Liver (tissue), 9 donors: ENCODE measurements around the gene LRMDA. TPM values are rescaled to one million over a fixed set of nuclear protein-coding genes. Genes with fewer than 3 reads are reported as not detected.

Experiments
- DNase-seq: peaks from one replicate; pipeline ENCODE4 v3.0.0-alpha.2; 2017; ENCODE audit warnings: low spot score
- H3K27ac ChIP-seq, 2 donors: one replicate each; pipeline ENCODE4 v1.7.0; 2013; ENCODE audit warnings: inconsistent platforms in 2 of 2, low read length in 2 of 2, control low read depth in 1 of 2, low read depth in 1 of 2, mild to moderate bottlenecking in 1 of 2
- H3K27me3 ChIP-seq, 4 donors: one replicate each; pipeline versions ENCODE4 v1.6.1 to v1.7.0; 2013; ENCODE audit warnings: low read length in 3 of 4, inconsistent platforms in 1 of 4, mild to moderate bottlenecking in 1 of 4, moderate library complexity in 1 of 4; ENCODE audit not compliant: control insufficient read depth in 4 of 4, insufficient read depth in 4 of 4
- H3K36me3 ChIP-seq, 4 donors: one replicate each; pipeline versions ENCODE4 v1.6.1 to v1.7.0; 2013; ENCODE audit warnings: low read length in 3 of 4, mild to moderate bottlenecking in 3 of 4, low read depth in 1 of 4, moderate library complexity in 1 of 4; ENCODE audit not compliant: control insufficient read depth in 4 of 4, insufficient read depth in 3 of 4
- H3K4me1 ChIP-seq, 4 donors: one replicate each; pipeline versions ENCODE4 v1.6.1 to v1.7.0; 2013; ENCODE audit warnings: low read length in 3 of 4, mild to moderate bottlenecking in 3 of 4, moderate library complexity in 1 of 4; ENCODE audit not compliant: control insufficient read depth in 4 of 4, insufficient read depth in 4 of 4
- H3K4me3 ChIP-seq, 3 donors: one replicate each; pipeline versions ENCODE4 v1.6.1 to v1.7.0; 2013; ENCODE audit warnings: low read length in 3 of 3, control low read depth in 1 of 3, low read depth in 1 of 3, mild to moderate bottlenecking in 1 of 3
- H3K9ac ChIP-seq, 2 donors: one replicate each; pipeline ENCODE4 v1.7.0; 2013; ENCODE audit warnings: low read length in 2 of 2, mild to moderate bottlenecking in 2 of 2, moderate library complexity in 2 of 2, control low read depth in 1 of 2, low read depth in 1 of 2
- H3K9me3 ChIP-seq, 4 donors: one replicate each; pipeline versions ENCODE4 v1.6.1 to v1.7.0; 2013; ENCODE audit warnings: low read length in 3 of 4; ENCODE audit not compliant: control insufficient read depth in 4 of 4
- EGR1 ChIP-seq, 2 donors: IDR thresholded peaks; 2 replicates each; pipeline ENCODE4 v1.6.1; 2016 to 2018; ENCODE audit warnings: antibody characterized with exemption in 2 of 2, low read depth in 2 of 2
- FOXA1 ChIP-seq: IDR thresholded peaks from 2 replicates; pipeline ENCODE4 v1.6.1; 2016; ENCODE audit warnings: antibody characterized with exemption
- FOXA2 ChIP-seq: IDR thresholded peaks from 2 replicates; pipeline ENCODE4 v1.6.1; 2016; ENCODE audit warnings: antibody characterized with exemption
- GABPA ChIP-seq, 2 donors: IDR thresholded peaks in 1 of 2; conservative IDR thresholded peaks in 1 of 2; 2 replicates each; pipeline ENCODE4 v1.6.1; 2016; ENCODE audit warnings: antibody characterized with exemption in 2 of 2, mild to moderate bottlenecking in 1 of 2, moderate library complexity in 1 of 2
- HNF4A ChIP-seq, 2 donors: conservative IDR thresholded peaks; 2 replicates each; pipeline ENCODE4 v1.6.1; 2016; ENCODE audit warnings: antibody characterized with exemption in 2 of 2, mild to moderate bottlenecking in 2 of 2
- HNF4G ChIP-seq: IDR thresholded peaks from 2 replicates; pipeline ENCODE4 v1.6.1; 2016; ENCODE audit warnings: antibody characterized with exemption
- JUND ChIP-seq, 2 donors: IDR thresholded peaks; 2 replicates each; pipeline ENCODE4 v1.6.1; 2016; ENCODE audit warnings: antibody characterized with exemption in 2 of 2
- MAX ChIP-seq: IDR thresholded peaks from 2 replicates; pipeline ENCODE4 v1.6.1; 2016; ENCODE audit warnings: antibody characterized with exemption
- NR2F2 ChIP-seq: IDR thresholded peaks from 2 replicates; pipeline ENCODE4 v1.6.1; 2016; ENCODE audit warnings: antibody characterized with exemption
- RAD21 ChIP-seq, 2 donors: IDR thresholded peaks; 2 replicates each; pipeline ENCODE4 v1.6.1; 2016; ENCODE audit warnings: antibody characterized with exemption in 2 of 2, mild to moderate bottlenecking in 2 of 2
- REST ChIP-seq: IDR thresholded peaks from 2 replicates; pipeline ENCODE4 v1.6.1; 2016; ENCODE audit warnings: antibody characterized with exemption, mild to moderate bottlenecking
- RXRA ChIP-seq, 2 donors: IDR thresholded peaks; 2 replicates each; pipeline ENCODE4 v1.6.1; 2017 to 2018; ENCODE audit warnings: antibody characterized with exemption in 2 of 2, mild to moderate bottlenecking in 1 of 2
- SP1 ChIP-seq: IDR thresholded peaks from 2 replicates; pipeline ENCODE4 v1.6.1; 2018; ENCODE audit warnings: antibody characterized with exemption, mild to moderate bottlenecking
- TAF1 ChIP-seq: conservative IDR thresholded peaks from 2 replicates; pipeline ENCODE4 v1.6.1; 2016; ENCODE audit warnings: antibody characterized with exemption, mild to moderate bottlenecking
- YY1 ChIP-seq: IDR thresholded peaks from 2 replicates; pipeline ENCODE4 v1.6.1; 2016; ENCODE audit warnings: antibody characterized with exemption, mild to moderate bottlenecking
- WGBS: extraction: QIAGEN DNeasy Blood & Tissue Kit; methylation state at CpG from one replicate; pipeline ENCODE4 v1.1.7; 2013; 5-methylcytosine and 5-hydroxymethylcytosine counted together
- polyA plus RNA-seq, 2 donors: library from polyadenylated mRNA; stranded (reverse) in 1 of 2; unstranded in 1 of 2; fragments of 200-250 nt in 1 of 2; fragments of >200 nt in 1 of 2; fragmentation: Nextera tagmentation in 1 of 2; extraction: Ambion mirVana in 1 of 2; gene quantifications; one replicate each; pipeline versions ENCODE4 v1.2.1 to v1.2.3, GENCODE V29; 2013 to 2015
- total RNA-seq, 2 donors: library from RNA; depleted of rRNA; stranded (reverse); fragments of >200 nt; gene quantifications; one replicate each; pipeline ENCODE4 v1.2.3, GENCODE V29; 2014
- TF ChIP-seq, protein P1 (sequence below): IDR thresholded peaks from 2 replicates; pipeline ENCODE4 v1.6.1; 2016; ENCODE audit warnings: antibody characterized with exemption
- TF ChIP-seq, protein P2 (sequence below): IDR thresholded peaks from 2 replicates; pipeline ENCODE4 v1.6.1; 2016; ENCODE audit warnings: antibody characterized with exemption
- TF ChIP-seq, protein P3 (sequence below): fragments of 150-350 bp; IDR thresholded peaks from 2 replicates; pipeline ENCODE4 v1.5.1; 2017; ENCODE audit warnings: improper control_type of control experiment, low read depth, low read length; ENCODE audit not compliant: missing input control
- donor health status: healthy.
- donor health status: healthy.
- donor health status: healthy.
- donor health status: healthy.
- donor health status: healthy.

Gene LRMDA
- total and polyA plus RNA-seq, 4 donors: 7.9 to 15.8 (median 11.3) TPM

- no peaks in the 10 kb centered on the region for H3K27me3 ChIP-seq
- H3K4me1 ChIP-seq: peaks cover 0 to 12% (median 6%) of the 10 kb centered on the region in 4 donors
- no peaks in the 10 kb centered on the region for H3K9me3 ChIP-seq
- no peak for TF ChIP-seq YY1
- TF ChIP-seq FOXA1: no peak
- no peak for TF ChIP-seq FOXA2
- TF ChIP-seq HNF4A (conservative IDR thresholded peaks at IDR 0.05): no peak
- TF ChIP-seq RXRA (IDR thresholded peaks at IDR 0.05): no peak
- TF ChIP-seq TAF1: no peak
- TF ChIP-seq, protein P1, sequence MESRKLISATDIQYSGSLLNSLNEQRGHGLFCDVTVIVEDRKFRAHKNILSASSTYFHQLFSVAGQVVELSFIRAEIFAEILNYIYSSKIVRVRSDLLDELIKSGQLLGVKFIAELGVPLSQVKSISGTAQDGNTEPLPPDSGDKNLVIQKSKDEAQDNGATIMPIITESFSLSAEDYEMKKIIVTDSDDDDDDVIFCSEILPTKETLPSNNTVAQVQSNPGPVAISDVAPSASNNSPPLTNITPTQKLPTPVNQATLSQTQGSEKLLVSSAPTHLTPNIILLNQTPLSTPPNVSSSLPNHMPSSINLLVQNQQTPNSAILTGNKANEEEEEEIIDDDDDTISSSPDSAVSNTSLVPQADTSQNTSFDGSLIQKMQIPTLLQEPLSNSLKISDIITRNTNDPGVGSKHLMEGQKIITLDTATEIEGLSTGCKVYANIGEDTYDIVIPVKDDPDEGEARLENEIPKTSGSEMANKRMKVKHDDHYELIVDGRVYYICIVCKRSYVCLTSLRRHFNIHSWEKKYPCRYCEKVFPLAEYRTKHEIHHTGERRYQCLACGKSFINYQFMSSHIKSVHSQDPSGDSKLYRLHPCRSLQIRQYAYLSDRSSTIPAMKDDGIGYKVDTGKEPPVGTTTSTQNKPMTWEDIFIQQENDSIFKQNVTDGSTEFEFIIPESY: no peak
- TF ChIP-seq, protein P2, sequence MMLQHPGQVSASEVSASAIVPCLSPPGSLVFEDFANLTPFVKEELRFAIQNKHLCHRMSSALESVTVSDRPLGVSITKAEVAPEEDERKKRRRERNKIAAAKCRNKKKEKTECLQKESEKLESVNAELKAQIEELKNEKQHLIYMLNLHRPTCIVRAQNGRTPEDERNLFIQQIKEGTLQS: no peak
- no peak for TF ChIP-seq SP1
- TF ChIP-seq, protein P3, sequence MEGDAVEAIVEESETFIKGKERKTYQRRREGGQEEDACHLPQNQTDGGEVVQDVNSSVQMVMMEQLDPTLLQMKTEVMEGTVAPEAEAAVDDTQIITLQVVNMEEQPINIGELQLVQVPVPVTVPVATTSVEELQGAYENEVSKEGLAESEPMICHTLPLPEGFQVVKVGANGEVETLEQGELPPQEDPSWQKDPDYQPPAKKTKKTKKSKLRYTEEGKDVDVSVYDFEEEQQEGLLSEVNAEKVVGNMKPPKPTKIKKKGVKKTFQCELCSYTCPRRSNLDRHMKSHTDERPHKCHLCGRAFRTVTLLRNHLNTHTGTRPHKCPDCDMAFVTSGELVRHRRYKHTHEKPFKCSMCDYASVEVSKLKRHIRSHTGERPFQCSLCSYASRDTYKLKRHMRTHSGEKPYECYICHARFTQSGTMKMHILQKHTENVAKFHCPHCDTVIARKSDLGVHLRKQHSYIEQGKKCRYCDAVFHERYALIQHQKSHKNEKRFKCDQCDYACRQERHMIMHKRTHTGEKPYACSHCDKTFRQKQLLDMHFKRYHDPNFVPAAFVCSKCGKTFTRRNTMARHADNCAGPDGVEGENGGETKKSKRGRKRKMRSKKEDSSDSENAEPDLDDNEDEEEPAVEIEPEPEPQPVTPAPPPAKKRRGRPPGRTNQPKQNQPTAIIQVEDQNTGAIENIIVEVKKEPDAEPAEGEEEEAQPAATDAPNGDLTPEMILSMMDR: no peak
- no peak for TF ChIP-seq JUND (IDR thresholded peaks at IDR 0.05)
- TF ChIP-seq NR2F2: no peak
- no peak for TF ChIP-seq GABPA (IDR thresholded peaks at IDR 0.05 in 1 of 2, conservative IDR thresholded peaks at IDR 0.05 in 1 of 2)
- no peak for TF ChIP-seq RAD21 (IDR thresholded peaks at IDR 0.05)
- no peak for TF ChIP-seq EGR1 (IDR thresholded peaks at IDR 0.05; ENCODE audit: low read depth in 2 of 2)
- no peak for TF ChIP-seq HNF4G
- TF ChIP-seq REST: no peak
- no peak for TF ChIP-seq MAX
- H3K36me3 ChIP-seq: no peaks in the 10 kb centered on the region
- H3K4me3 ChIP-seq: no peak overlapping the region
- no peak overlapping the region for H3K27ac ChIP-seq
- WGBS: over 99% methylated on average over 5 of the region's 5 CpGs
- DNase-seq: no peak
- no peak overlapping the region for H3K9ac ChIP-seq
These were observed 274.0 kb downstream of the LRMDA start for GRCh38 chr10:75705426-75705825.
